C4-2B (cell line): ENCODE data around the gene FREY1.

ENCODE experiments used
- H3K27ac ChIP-seq: fragments of 450-650 bp; 2 replicates; pipeline ENCODE4 v1.5.1; 2017
- ZFX ChIP-seq: fragments of 450-650 bp; IDR thresholded peaks from 2 replicates; pipeline ENCODE4 v1.6.1; 2017
- TF ChIP-seq, protein P1 (sequence below): fragments of 450-650 bp; conservative IDR thresholded peaks from 2 replicates; pipeline ENCODE4 v1.5.1; 2017; ENCODE audit warnings: mild to moderate bottlenecking

FREY1 gene

DNA sequence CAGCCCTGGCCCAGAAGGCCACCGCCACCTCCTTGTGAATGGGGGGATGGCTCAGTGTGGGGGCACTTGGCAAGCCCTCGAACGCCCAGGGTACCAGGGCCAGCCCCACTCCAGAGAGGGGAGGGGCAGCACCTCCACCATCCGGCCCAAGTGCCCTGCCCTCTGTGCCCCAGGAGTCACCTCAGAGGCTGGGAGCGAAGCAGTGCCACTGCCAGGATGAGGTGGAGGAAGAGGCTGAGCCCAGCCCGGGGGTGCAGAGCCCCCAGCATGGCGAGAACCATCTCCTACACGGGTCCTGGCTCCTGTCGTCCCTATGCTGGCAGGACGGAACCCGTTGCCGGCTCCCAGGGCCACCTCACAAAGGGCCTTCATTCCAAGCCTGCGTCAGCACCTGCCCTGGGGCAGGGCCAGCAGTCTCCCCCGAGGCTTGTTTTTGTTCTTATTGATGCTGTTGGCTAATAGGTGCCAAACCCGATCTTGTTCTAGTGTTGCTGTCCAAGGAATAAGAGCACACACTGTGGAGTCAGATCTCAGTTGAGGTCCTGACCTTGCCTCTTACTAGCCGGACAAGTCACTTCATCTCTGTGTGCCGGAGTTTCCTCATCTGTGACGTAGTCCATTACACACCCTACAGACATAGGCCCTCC lies at the start of gene FREY1:
Gene FREY1 (minus strand): TSS at position 307 of the 647 bp plus-strand sequence. CDS start 26 bp downstream, at position 281.
- no peak within 1 kb of the TSS for H3K27ac ChIP-seq
- TF ChIP-seq, protein P1, sequence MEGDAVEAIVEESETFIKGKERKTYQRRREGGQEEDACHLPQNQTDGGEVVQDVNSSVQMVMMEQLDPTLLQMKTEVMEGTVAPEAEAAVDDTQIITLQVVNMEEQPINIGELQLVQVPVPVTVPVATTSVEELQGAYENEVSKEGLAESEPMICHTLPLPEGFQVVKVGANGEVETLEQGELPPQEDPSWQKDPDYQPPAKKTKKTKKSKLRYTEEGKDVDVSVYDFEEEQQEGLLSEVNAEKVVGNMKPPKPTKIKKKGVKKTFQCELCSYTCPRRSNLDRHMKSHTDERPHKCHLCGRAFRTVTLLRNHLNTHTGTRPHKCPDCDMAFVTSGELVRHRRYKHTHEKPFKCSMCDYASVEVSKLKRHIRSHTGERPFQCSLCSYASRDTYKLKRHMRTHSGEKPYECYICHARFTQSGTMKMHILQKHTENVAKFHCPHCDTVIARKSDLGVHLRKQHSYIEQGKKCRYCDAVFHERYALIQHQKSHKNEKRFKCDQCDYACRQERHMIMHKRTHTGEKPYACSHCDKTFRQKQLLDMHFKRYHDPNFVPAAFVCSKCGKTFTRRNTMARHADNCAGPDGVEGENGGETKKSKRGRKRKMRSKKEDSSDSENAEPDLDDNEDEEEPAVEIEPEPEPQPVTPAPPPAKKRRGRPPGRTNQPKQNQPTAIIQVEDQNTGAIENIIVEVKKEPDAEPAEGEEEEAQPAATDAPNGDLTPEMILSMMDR = no peak
- TF ChIP-seq ZFX = no peak

- H3K27ac ChIP-seq = no peak overlapping the region
- TF ChIP-seq, protein P1 = no peak
- TF ChIP-seq ZFX = no peak
Observed at GRCh38 chr11:45949992-45950407, 42.9 kb upstream of the FREY1 start.

DNA sequence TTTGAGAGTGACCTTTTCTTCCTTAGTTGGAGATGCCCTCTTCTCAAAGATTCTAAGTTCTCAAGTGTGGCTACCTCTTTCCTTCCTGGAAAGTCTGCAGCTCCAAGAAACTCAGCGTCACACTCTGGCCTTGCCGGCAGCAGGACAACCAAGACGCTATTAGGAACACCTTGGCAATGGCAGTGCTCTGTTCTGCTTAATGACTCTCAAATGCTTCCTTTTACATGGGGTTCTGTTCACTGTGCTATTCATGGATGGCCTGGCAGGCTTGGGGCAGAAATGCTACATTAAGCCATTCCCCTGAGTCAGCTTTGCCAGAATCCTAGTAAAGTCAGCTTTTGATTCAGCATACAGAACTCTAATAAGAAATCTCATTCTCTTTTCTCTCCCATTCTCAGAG lies 41.3 kb upstream of the FREY1 start:
- no peak overlapping the region; the same call in 1 of the 2 replicates for H3K27ac ChIP-seq
- TF ChIP-seq ZFX = no peak
- TF ChIP-seq, protein P1 = no peak

DNA sequence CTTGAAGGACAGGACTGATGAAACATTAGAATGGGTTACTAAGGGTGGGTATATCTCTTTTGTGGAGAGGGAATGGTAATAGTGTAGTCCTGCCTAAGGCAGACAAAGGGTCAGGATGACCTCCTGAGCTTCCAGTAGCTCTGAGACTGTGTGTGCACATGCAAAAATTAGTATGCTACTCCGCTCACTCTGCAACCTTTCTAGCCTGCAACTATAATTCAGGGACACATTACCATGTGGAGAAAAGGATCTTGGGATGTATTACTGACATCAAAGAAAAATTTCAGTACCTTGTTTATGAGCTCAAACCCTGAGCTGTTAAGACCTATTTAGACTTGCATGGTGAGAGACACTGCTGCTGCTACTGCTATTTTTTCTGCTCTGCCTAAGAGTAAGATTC lies 40.8 kb upstream of the FREY1 start:
- TF ChIP-seq ZFX = no peak
- TF ChIP-seq, protein P1 = no peak
- H3K27ac ChIP-seq = no peak overlapping the region; the same call in 1 of the 2 replicates

DNA sequence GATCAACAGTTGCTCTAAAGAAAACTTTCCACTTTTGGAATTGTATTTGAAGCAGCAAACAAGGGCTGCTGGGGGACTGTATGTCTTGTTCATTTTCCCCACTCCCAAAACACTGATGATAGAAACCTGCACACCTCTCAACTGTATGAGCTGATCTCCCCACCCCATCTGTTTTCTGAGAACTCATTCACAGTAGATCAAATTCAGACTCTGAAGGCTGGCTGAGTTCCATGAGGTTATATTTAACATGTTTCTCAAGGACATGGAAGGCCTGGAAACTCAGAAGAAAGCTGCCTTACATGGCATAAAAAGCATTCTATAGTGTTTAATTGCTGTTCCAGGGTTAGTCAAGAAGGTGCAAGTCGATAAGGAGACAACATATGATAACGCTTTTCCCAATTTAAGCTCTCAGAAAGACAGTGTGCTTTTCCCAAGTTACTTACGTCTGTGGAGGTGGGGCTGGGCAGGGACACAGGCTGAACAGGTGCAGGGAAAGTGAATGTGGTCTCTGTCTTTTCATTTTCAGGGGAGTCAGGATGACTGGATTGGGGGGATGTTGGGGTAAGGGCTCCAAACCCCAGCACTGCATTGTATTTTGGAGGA lies 38.4 kb upstream of the FREY1 start:
- no peak overlapping the region for H3K27ac ChIP-seq
- TF ChIP-seq, protein P1 = no peak
- TF ChIP-seq ZFX = no peak

- H3K27ac ChIP-seq = no peak overlapping the region
Observed at GRCh38 chr11:45942381-45942780, 35.3 kb upstream of the FREY1 start.

GRCh38 chr11:45941285-45941684 lies 34.2 kb upstream of the FREY1 start:
- no peak for TF ChIP-seq ZFX
- TF ChIP-seq, protein P1 = no peak
- H3K27ac ChIP-seq = no peak overlapping the region

More at GRCh38 chr11:45942381-45942780, 35.3 kb upstream of the FREY1 start:
- TF ChIP-seq, protein P1 = no peak
- no peak for TF ChIP-seq ZFX
